ENCODE results near the gene R3HCC1L. TPM values are rescaled to one million over a fixed set of nuclear protein-coding genes. Genes with fewer than 3 reads are reported as not detected.
A peak's percentile ranks its signal among the peaks of the same experiment; 100 is the strongest.

Gene R3HCC1L
- total and polyA plus RNA-seq, 4 experiments from 2014 or later = 7.0 to 30.4 (median 20.5) TPM

DNA sequence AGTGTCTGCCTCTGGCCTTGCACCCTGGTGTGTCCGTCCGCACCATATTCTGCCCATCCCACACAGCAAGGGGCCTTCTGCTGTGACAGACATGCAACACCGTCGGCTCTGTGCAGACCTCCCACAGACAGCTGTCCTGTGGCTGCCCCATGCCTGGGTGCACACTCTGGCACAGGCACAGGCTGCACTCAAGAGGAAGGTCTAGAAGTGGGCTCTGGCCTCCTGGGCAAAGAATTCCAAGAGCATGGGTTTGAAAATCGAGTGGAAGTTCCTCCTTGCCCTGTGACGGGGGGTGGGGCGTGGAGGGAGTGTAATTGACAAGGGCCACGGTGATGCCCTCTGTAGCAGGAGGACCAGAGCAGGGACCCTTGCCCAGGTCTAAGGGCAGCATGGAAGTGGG lies 137.8 kb downstream of the R3HCC1L start:
- Mint-ChIP-seq H3K4me3 (no peak overlapping the region), H3K4me1 (peaks cover 0 to 6% (median 3%) of the 10 kb centered on the region in 4 donors)
- intact Hi-C loops (cut with micrococcal nuclease) = no loop called here

DNA sequence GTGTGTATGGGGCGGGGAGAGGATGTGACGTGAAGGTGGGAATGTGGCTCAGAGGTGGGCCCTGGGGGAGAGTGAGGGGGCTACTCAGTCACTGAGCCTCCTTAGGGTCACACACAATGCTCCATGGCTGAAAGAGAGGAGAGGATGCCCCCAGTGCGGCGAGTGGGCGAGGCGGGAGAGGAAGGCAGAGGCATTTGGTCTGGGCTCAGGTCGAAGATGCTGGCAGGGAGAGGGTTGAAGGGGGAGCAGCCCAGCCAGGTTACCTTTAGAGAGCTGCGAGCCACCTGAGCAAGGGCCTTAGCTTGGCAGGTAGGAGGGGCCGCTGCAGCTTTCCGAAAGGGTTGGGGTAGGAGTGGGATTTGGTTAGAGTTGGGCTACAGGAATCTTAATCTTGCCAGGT lies 138.2 kb downstream of the R3HCC1L start:
- ChIA-PET POLR2A (ENCODE audit: partially characterized antibody) (no interaction called here), CTCF (ENCODE audit: partially characterized antibody) (no interaction called here)
- peaks cover 0 to 5% (median 2%) of the 10 kb centered on the region in 4 donors for H3K4me1 Mint-ChIP-seq
- H3K36me3 Mint-ChIP-seq = no peaks in the 10 kb centered on the region
- no peak for DNase-seq
- H3K9me3 Mint-ChIP-seq = peaks cover 0 to 5% (median 0%) of the 10 kb centered on the region in 8 donors
- intact Hi-C loops (cut with micrococcal nuclease) = no loop called here
- H3K27ac Mint-ChIP-seq = no peak overlapping the region
- no peak overlapping the region for H3K27ac ChIP-seq (ENCODE audit: low read depth, low read length)
- H3K27me3 ChIP-seq (ENCODE audit: insufficient read depth, low read length) = peaks cover 7% of the 10 kb centered on the region
- no peak overlapping the region for H3K4me3 Mint-ChIP-seq
- H3K9me3 ChIP-seq (ENCODE audit: control insufficient read depth in 1 of 2, low read length in 2 of 2) = no peaks in the 10 kb centered on the region
- H3K4me3 ChIP-seq (ENCODE audit: low read length in 2 of 2) = no peak overlapping the region
- no peaks in the 10 kb centered on the region for H3K4me1 ChIP-seq (ENCODE audit: insufficient read depth, low read length)
- no peaks in the 10 kb centered on the region for H3K36me3 ChIP-seq (ENCODE audit: insufficient read depth, low read length)
- peaks cover 23 to 26% of the 10 kb centered on the region in 2 donors for H3K27me3 Mint-ChIP-seq

More for the DNA sequence above, 137.8 kb downstream of the R3HCC1L start:
- no peak for DNase-seq
- ChIA-PET POLR2A (ENCODE audit: partially characterized antibody) (no interaction called here), CTCF (ENCODE audit: partially characterized antibody) (no interaction called here)
- H3K36me3 Mint-ChIP-seq = no peaks in the 10 kb centered on the region
- Histone ChIP-seq H3K4me1 (ENCODE audit: insufficient read depth, low read length) (no peaks in the 10 kb centered on the region), H3K36me3 (ENCODE audit: insufficient read depth, low read length) (no peaks in the 10 kb centered on the region), H3K9me3 (ENCODE audit: control insufficient read depth in 1 of 2, low read length in 2 of 2) (no peaks in the 10 kb centered on the region), H3K4me3 (ENCODE audit: low read length in 2 of 2) (no peak overlapping the region), H3K27me3 (ENCODE audit: insufficient read depth, low read length) (peaks cover 11% of the 10 kb centered on the region), H3K27ac (ENCODE audit: low read depth, low read length) (no peak overlapping the region)
- H3K27me3 Mint-ChIP-seq = peaks cover 26% of the 10 kb centered on the region in 2 donors
- H3K9me3 Mint-ChIP-seq = peaks cover 0 to 5% (median 0%) of the 10 kb centered on the region in 8 donors
- no peak overlapping the region for H3K27ac Mint-ChIP-seq

DNA sequence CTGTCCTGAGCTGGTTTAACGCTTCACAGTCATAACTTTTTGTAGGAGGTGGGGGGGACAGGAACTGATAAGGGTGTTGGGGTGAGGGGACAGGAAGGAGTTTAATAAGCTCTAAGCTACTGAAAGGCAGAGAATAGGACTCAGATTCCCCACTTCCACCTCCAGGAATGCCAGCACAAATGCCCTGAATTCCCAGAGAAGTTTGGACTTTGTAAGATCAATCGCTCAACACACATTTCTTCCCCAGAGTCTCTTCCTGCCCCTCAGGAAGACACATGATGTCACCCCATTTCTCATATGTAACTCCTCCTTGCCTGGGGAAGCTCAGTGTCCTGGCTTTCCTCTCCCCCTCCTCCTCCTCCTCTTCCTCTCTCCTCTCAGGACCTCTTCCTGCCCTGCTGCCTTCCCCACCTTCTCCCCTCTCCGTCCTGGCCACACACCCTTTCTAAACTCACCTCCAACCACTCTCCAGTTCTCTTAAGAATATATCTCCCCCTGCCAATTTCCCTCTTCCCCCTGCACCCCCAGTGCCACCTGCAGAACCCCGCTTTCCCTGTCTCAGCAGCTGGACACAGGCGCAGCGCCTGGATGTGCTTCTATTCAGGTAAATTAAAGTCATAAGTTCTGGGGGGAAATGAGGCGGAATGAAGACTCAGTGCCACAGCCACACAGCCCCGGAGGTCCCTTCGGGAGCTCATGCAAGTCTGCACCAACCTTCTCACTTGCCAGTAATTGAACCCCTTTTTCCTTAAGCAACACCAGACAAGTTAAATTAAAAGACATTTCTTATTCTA lies 138.8 kb downstream of the R3HCC1L start:
- ChIA-PET CTCF (ENCODE audit: partially characterized antibody) (no interaction called here), POLR2A (ENCODE audit: partially characterized antibody) (no interaction called here)
- Mint-ChIP-seq H3K4me1 (peaks cover 0 to 3% (median 0%) of the 10 kb centered on the region in 4 donors), H3K9me3 (peaks cover 0 to 5% (median 0%) of the 10 kb centered on the region in 8 donors), H3K36me3 (no peaks in the 10 kb centered on the region), H3K27me3 (peaks cover 21 to 28% of the 10 kb centered on the region in 2 donors), H3K4me3 (no peak overlapping the region), H3K27ac (no peak overlapping the region)
- H3K27me3 ChIP-seq (ENCODE audit: insufficient read depth, low read length) = peaks cover 5% of the 10 kb centered on the region
- no peaks in the 10 kb centered on the region for H3K36me3 ChIP-seq (ENCODE audit: insufficient read depth, low read length)
- H3K4me1 ChIP-seq (ENCODE audit: insufficient read depth, low read length) = no peaks in the 10 kb centered on the region
- no peaks in the 10 kb centered on the region for H3K9me3 ChIP-seq (ENCODE audit: control insufficient read depth in 1 of 2, low read length in 2 of 2)
- intact Hi-C loops (cut with micrococcal nuclease) = no loop called here
- H3K4me3 ChIP-seq (ENCODE audit: low read length in 2 of 2) = no peak overlapping the region
- DNase-seq = no peak
- no peak overlapping the region for H3K27ac ChIP-seq (ENCODE audit: low read depth, low read length)

DNA sequence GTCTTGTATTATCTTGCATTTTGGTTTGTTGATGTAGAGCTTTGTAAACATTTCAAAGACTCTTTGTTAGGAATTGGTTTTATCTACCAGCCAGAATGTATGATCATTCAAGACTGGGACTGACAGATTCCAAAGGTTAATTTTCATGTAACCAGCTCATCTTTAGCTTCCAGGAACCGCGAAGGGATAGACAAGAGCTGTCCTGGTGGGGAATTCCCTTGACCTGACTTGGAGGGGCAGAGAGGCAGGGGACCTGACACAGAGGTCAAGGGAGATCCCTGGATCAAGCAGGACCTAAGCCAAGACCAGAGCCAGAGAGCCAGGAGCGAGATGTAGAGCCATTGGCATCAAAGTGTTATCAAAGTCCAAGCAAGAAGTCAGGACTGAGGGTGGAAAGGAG lies 140.1 kb downstream of the R3HCC1L start:
- peaks cover 5% of the 10 kb centered on the region for H3K27me3 ChIP-seq (ENCODE audit: insufficient read depth, low read length)
- no peak overlapping the region for H3K27ac ChIP-seq (ENCODE audit: low read depth, low read length)
- Mint-ChIP-seq H3K27ac (peak overlapping the region in 1 of 7 donors; percentile 32), H3K4me1 (no peaks in the 10 kb centered on the region), H3K27me3 (peaks cover 17 to 26% of the 10 kb centered on the region in 2 donors), H3K4me3 (no peak overlapping the region), H3K9me3 (peaks cover 0 to 6% (median 0%) of the 10 kb centered on the region in 8 donors), H3K36me3 (no peaks in the 10 kb centered on the region)
- no peaks in the 10 kb centered on the region for H3K9me3 ChIP-seq (ENCODE audit: control insufficient read depth in 1 of 2, low read length in 2 of 2)
- CTCF ChIA-PET (ENCODE audit: partially characterized antibody) = no interaction called here
- no peak for DNase-seq
- no peak overlapping the region for H3K4me3 ChIP-seq (ENCODE audit: low read length in 2 of 2)
- POLR2A ChIA-PET (ENCODE audit: partially characterized antibody) = no interaction called here
- no peaks in the 10 kb centered on the region for H3K36me3 ChIP-seq (ENCODE audit: insufficient read depth, low read length)
- no peaks in the 10 kb centered on the region for H3K4me1 ChIP-seq (ENCODE audit: insufficient read depth, low read length)
- intact Hi-C loops (cut with micrococcal nuclease) = no loop called here

DNA sequence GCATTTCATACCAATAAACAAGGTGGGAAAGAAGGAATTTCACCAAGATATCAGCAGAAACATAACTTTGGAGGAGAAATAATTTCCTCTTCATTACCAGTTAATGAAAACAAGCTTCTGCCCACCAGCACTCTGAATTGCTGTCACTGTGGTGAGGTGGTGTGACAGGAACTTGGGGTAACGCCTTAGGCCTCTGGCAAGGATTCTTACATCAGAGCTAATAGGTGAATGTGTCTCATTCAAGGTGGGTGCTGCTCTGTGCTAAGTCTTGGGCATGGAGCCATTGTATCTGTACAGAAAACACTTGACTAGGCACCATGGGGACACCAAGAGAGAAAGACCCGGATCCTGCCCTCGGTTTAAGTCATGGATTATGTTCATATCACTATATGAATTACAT lies 141.9 kb downstream of the R3HCC1L start:
- ChIA-PET CTCF (ENCODE audit: partially characterized antibody) (no interaction called here), POLR2A (ENCODE audit: partially characterized antibody) (no interaction called here)
- no peaks in the 10 kb centered on the region for H3K36me3 ChIP-seq (ENCODE audit: insufficient read depth, low read length)
- Mint-ChIP-seq H3K4me1 (no peaks in the 10 kb centered on the region), H3K36me3 (no peaks in the 10 kb centered on the region), H3K27me3 (peaks cover 16 to 17% of the 10 kb centered on the region in 2 donors), H3K9me3 (peaks cover 0 to 15% (median 6%) of the 10 kb centered on the region in 8 donors), H3K4me3 (no peak overlapping the region), H3K27ac (no peak overlapping the region)
- DNase-seq = no peak
- H3K4me3 ChIP-seq (ENCODE audit: low read length in 2 of 2) = no peak overlapping the region
- no peaks in the 10 kb centered on the region for H3K27me3 ChIP-seq (ENCODE audit: insufficient read depth, low read length)
- no peaks in the 10 kb centered on the region for H3K9me3 ChIP-seq (ENCODE audit: control insufficient read depth in 1 of 2, low read length in 2 of 2)
- intact Hi-C loops (cut with micrococcal nuclease) = no loop called here
- no peaks in the 10 kb centered on the region for H3K4me1 ChIP-seq (ENCODE audit: insufficient read depth, low read length)
- no peak overlapping the region for H3K27ac ChIP-seq (ENCODE audit: low read depth, low read length)

DNA sequence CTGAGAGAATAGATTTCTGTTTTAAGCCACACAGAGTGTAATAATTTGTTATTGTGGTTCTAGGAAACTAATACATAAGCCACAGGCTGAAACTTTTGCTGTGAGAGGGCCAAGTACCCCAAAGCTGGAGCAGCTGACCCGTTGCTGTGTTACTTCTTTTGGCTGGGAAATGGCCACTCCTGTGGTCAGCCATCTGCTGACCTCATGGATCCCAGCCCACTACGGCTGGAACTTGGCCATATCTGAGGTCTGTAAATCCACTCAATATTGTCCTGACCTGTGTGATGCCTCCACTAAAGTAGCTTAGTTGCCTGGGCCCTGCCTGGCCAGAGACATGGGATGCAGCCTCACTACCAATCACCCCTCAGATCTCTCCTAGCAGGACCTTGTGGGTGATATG lies 151.0 kb downstream of the R3HCC1L start:
- Histone ChIP-seq H3K27ac (ENCODE audit: low read depth, low read length) (no peak overlapping the region), H3K9me3 (ENCODE audit: control insufficient read depth in 1 of 2, low read length in 2 of 2) (no peaks in the 10 kb centered on the region), H3K27me3 (ENCODE audit: insufficient read depth, low read length) (no peaks in the 10 kb centered on the region), H3K36me3 (ENCODE audit: insufficient read depth, low read length) (no peaks in the 10 kb centered on the region), H3K4me3 (ENCODE audit: low read length in 2 of 2) (no peak overlapping the region), H3K4me1 (ENCODE audit: insufficient read depth, low read length) (no peaks in the 10 kb centered on the region)
- ChIA-PET CTCF (ENCODE audit: partially characterized antibody) (interaction anchor here (0.7 kb wide), 1 partner anchor 24 kb away, joined by 3 read pairs; no protein-coding TSS in a partner anchor), POLR2A (ENCODE audit: partially characterized antibody) (interaction anchor here (0.5 kb wide), 1 partner anchor 17 kb away, joined by 3 read pairs; no protein-coding TSS in a partner anchor)
- peaks cover 2 to 25% (median 19%) of the 10 kb centered on the region in 8 donors for H3K9me3 Mint-ChIP-seq
- no peaks in the 10 kb centered on the region for H3K36me3 Mint-ChIP-seq
- no peaks in the 10 kb centered on the region for H3K4me1 Mint-ChIP-seq
- no peak overlapping the region for H3K27ac Mint-ChIP-seq
- peaks cover 11 to 14% of the 10 kb centered on the region in 2 donors for H3K27me3 Mint-ChIP-seq
- DNase-seq = no peak
- no peak overlapping the region for H3K4me3 Mint-ChIP-seq
- intact Hi-C loops (cut with micrococcal nuclease) = no loop called here

DNA sequence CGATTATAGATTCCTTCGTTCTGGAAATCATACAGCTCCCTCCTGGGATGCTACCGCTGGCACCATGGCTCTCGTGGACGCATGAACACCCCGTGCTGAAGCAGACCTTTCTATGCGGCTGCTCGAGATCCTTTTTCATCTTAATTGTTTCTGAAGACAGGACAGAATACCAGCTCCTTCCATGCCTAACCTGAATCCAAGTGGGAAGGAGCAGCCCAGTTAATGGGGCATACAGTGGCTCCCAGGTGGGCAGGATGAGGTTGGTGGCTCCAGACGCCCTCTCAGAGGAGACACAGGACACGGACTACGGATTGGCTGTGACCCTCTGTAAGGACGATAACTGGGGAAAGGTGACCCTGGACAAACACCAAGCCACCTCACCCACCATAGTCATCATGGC lies 152.0 kb downstream of the R3HCC1L start:
- H3K27ac ChIP-seq (ENCODE audit: low read depth, low read length) = no peak overlapping the region
- Mint-ChIP-seq H3K9me3 (peaks cover 0 to 16% (median 11%) of the 10 kb centered on the region in 8 donors), H3K4me1 (no peaks in the 10 kb centered on the region), H3K36me3 (no peaks in the 10 kb centered on the region), H3K4me3 (no peak overlapping the region), H3K27me3 (peaks cover 8 to 14% of the 10 kb centered on the region in 2 donors), H3K27ac (no peak overlapping the region)
- no peaks in the 10 kb centered on the region for H3K4me1 ChIP-seq (ENCODE audit: insufficient read depth, low read length)
- no peak overlapping the region for H3K4me3 ChIP-seq (ENCODE audit: low read length in 2 of 2)
- intact Hi-C loops (cut with micrococcal nuclease) = no loop called here
- no peaks in the 10 kb centered on the region for H3K27me3 ChIP-seq (ENCODE audit: insufficient read depth, low read length)
- POLR2A ChIA-PET (ENCODE audit: partially characterized antibody) = no interaction called here
- CTCF ChIA-PET (ENCODE audit: partially characterized antibody) = no interaction called here
- H3K9me3 ChIP-seq (ENCODE audit: control insufficient read depth in 1 of 2, low read length in 2 of 2) = no peaks in the 10 kb centered on the region
- H3K36me3 ChIP-seq (ENCODE audit: insufficient read depth, low read length) = no peaks in the 10 kb centered on the region
- no peak for DNase-seq

All from CD4-positive, alpha-beta memory T cell (primary cell).